ENCODE results near the gene FCRLB. TPM values are rescaled to one million over a fixed set of nuclear protein-coding genes. Genes with fewer than 3 reads are reported as not detected.

FCRLB gene
- total and polyA plus RNA-seq, 9 of the 15 experiments (the other 6 are each of a cell fraction or from before 2014, with no cell fraction given): 0.20 to 4.6 (median 1.3) TPM

GRCh38 chr1:161771973-161772372 is 50.6 kb downstream of the FCRLB start:
- H3K27ac ChIP-seq (ENCODE audit: extremely low read depth, low read depth, low read length): no peak overlapping the region
- no peak overlapping the region for H3K4me2 ChIP-seq (ENCODE audit: insufficient read depth, low read length)
- FAIRE-seq (no peak), ATAC-seq (no peak), DNase-seq (ENCODE audit: extremely low read depth in 1 of 4, low spot score in 3 of 4) (no peak)
- no peak for TF ChIP-seq MLLT1 (IDR thresholded peaks at IDR 0.05)
- H3K9ac ChIP-seq (ENCODE audit: insufficient read depth in 1 of 2, low read depth in 2 of 2, low read length in 2 of 2): no peak overlapping the region
- peaks cover 15% of the 10 kb centered on the region for H4K20me1 ChIP-seq (replicated peaks; ENCODE audit: control insufficient read depth, insufficient read depth, low read length)
- peaks cover 3 to 26% of the 10 kb centered on the region in 2 experiments; a peak in 3 of 5 replicates for H3K4me1 ChIP-seq (replicated peaks in 1 of 2; ENCODE audit: control insufficient read depth in 2 of 2, insufficient read depth in 2 of 2, low read length in 2 of 2)
- POLR2A ChIA-PET: interaction anchor here (0.7 to 2.0 kb wide), 2 partner anchors 22 to 1363 kb away, joined by 3 to 5 read pairs; partner anchors contain the start of gene DUSP12
- no peaks in the 10 kb centered on the region for H3K9me3 ChIP-seq (replicated peaks; ENCODE audit: control insufficient read depth, insufficient read depth, low read depth, low read length)
- no peak overlapping the region for H2AFZ ChIP-seq (ENCODE audit: low read depth, low read length)
- WGBS (ENCODE audit: insufficient coverage, low coverage, missing lambda C conversion rate): 83% methylated on average over 2 of the region's 2 CpGs
- H3K4me3 ChIP-seq: no peak overlapping the region
- H3K36me3 ChIP-seq (ENCODE audit: control insufficient read depth, insufficient read depth, low read length): peaks cover 11% of the 10 kb centered on the region
- BruUV-seq (replicated peaks): no TSS peak
- peaks cover 95% of the 10 kb centered on the region for H3K79me2 ChIP-seq (ENCODE audit: control insufficient read depth, insufficient read depth, low read length)
- in situ Hi-C loops (cut with MboI) (no loop called here), intact Hi-C loops (cut with micrococcal nuclease) (no loop called here)
- no peaks in the 10 kb centered on the region for H3K9me1 ChIP-seq (ENCODE audit: control insufficient read depth, insufficient read depth, low read length)
- CTCF ChIA-PET (ENCODE audit: low intra/inter-chr PET ratio): no interaction called here
- no peaks in the 10 kb centered on the region for H3K27me3 ChIP-seq (ENCODE audit: control insufficient read depth in 2 of 2, insufficient read depth in 2 of 2, low read length in 2 of 2)

DNA sequence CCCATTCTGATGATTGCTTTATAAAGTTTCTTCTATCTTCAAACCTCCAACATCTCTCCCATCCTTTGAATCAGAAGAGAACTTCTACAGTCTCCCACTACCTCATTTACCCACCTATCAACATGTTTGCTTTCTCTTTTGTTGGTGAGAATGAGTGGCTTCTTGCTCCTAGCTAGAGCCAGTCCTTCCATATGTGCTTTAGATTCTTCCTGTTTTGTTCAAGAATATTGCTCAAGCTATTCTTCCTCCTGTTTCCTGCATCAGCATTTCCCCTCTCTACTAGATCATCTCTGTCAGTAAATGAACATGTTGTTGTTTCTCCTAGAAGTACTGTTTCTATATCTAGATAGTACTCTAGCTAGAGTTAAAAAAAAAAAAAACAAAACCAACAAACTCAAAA is 51.1 kb downstream of the FCRLB start:
- Histone ChIP-seq H3K27ac (ENCODE audit: extremely low read depth, low read depth, low read length) (no peak overlapping the region), H3K36me3 (ENCODE audit: control insufficient read depth, insufficient read depth, low read length) (peaks cover 11% of the 10 kb centered on the region), H3K79me2 (ENCODE audit: control insufficient read depth, insufficient read depth, low read length) (peaks cover 95% of the 10 kb centered on the region), H3K9ac (ENCODE audit: insufficient read depth in 1 of 2, low read depth in 2 of 2, low read length in 2 of 2) (no peak overlapping the region), H3K4me3 (no peak overlapping the region), H3K4me2 (ENCODE audit: insufficient read depth, low read length) (no peak overlapping the region), H3K9me3 (replicated peaks; ENCODE audit: control insufficient read depth, insufficient read depth, low read depth, low read length) (no peaks in the 10 kb centered on the region), H4K20me1 (replicated peaks; ENCODE audit: control insufficient read depth, insufficient read depth, low read length) (peaks cover 19% of the 10 kb centered on the region), H3K9me1 (ENCODE audit: control insufficient read depth, insufficient read depth, low read length) (no peaks in the 10 kb centered on the region), H3K4me1 (replicated peaks in 1 of 2; ENCODE audit: control insufficient read depth in 2 of 2, insufficient read depth in 2 of 2, low read length in 2 of 2) (peaks cover 3 to 24% of the 10 kb centered on the region in 2 experiments; a peak in 3 of 5 replicates), H2AFZ (ENCODE audit: low read depth, low read length) (no peak overlapping the region), H3K27me3 (ENCODE audit: control insufficient read depth in 2 of 2, insufficient read depth in 2 of 2, low read length in 2 of 2) (no peaks in the 10 kb centered on the region)
- intact Hi-C loops (cut with micrococcal nuclease): no loop called here
- ChIA-PET CTCF (ENCODE audit: low intra/inter-chr PET ratio) (no interaction called here), POLR2A (interaction anchor here (0.7 to 2.0 kb wide), 2 partner anchors 22 to 1363 kb away, joined by 3 to 5 read pairs; partner anchors contain the start of gene DUSP12)
- FAIRE-seq (no peak), DNase-seq (ENCODE audit: extremely low read depth in 1 of 4, low spot score in 3 of 4) (no peak), ATAC-seq (no peak)
- TF ChIP-seq, protein P1, sequence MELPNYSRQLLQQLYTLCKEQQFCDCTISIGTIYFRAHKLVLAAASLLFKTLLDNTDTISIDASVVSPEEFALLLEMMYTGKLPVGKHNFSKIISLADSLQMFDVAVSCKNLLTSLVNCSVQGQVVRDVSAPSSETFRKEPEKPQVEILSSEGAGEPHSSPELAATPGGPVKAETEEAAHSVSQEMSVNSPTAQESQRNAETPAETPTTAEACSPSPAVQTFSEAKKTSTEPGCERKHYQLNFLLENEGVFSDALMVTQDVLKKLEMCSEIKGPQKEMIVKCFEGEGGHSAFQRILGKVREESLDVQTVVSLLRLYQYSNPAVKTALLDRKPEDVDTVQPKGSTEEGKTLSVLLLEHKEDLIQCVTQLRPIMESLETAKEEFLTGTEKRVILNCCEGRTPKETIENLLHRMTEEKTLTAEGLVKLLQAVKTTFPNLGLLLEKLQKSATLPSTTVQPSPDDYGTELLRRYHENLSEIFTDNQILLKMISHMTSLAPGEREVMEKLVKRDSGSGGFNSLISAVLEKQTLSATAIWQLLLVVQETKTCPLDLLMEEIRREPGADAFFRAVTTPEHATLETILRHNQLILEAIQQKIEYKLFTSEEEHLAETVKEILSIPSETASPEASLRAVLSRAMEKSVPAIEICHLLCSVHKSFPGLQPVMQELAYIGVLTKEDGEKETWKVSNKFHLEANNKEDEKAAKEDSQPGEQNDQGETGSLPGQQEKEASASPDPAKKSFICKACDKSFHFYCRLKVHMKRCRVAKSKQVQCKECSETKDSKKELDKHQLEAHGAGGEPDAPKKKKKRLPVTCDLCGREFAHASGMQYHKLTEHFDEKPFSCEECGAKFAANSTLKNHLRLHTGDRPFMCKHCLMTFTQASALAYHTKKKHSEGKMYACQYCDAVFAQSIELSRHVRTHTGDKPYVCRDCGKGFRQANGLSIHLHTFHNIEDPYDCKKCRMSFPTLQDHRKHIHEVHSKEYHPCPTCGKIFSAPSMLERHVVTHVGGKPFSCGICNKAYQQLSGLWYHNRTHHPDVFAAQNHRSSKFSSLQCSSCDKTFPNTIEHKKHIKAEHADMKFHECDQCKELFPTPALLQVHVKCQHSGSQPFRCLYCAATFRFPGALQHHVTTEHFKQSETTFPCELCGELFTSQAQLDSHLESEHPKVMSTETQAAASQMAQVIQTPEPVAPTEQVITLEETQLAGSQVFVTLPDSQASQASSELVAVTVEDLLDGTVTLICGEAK (IDR thresholded peaks at IDR 0.05): 0 out of 2 replicates have a peak, but pooled peaks have one; percentile 14
- TF ChIP-seq, protein P1 (CRISPR knock-in tag; IDR thresholded peaks at IDR 0.05): no peak
- TF ChIP-seq MCM7 (IDR thresholded peaks at IDR 0.05) (no peak), C11orf30 (IDR thresholded peaks at IDR 0.05; ENCODE audit: low read depth) (0 out of 2 replicates have a peak, but pooled peaks have one; percentile 15)
- in situ Hi-C loops (cut with MboI): no loop called here
- no TSS peak for BruUV-seq (replicated peaks)

Data from K562 (cell line).